Measurements from ENCODE around the gene ZSCAN16. TPM values are rescaled to one million over a fixed set of nuclear protein-coding genes. Genes with fewer than 3 reads are reported as not detected.

ZSCAN16 gene
- total RNA-seq, 1 donor from 2014 or later = 6.8 TPM

DNA sequence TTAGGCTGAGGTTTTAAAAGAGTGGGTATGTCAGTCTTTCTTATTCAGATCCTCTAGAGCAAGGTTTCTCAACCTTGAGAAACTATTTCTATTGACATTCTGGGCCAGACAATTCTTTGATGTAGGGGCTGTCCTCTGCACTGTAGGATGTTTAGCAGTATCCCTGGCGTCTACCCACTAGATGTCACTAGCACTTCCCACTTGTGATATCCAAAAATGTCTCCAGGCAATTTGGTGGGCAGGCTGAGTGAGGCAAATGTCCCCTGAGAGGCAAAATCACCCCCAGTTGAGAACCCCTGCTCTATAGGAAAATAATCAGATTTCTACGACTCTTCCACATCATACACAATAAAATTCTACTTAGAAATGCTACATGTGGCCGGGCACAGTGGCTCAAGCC lies 9.6 kb downstream of the ZSCAN16 start:
- H3K27me3 ChIP-seq (ENCODE audit: low read depth) = no peaks in the 10 kb centered on the region
- DNase-seq (no peak), ATAC-seq (no peak)
- intact Hi-C loops (cut with DNase I) = no loop called here
- peaks cover 42% of the 10 kb centered on the region for H3K4me1 ChIP-seq
- H3K4me3 ChIP-seq = no peak overlapping the region
- no peaks in the 10 kb centered on the region for H3K9me3 ChIP-seq
- H3K27ac ChIP-seq = no peak overlapping the region
- peaks cover 19% of the 10 kb centered on the region for H3K36me3 ChIP-seq
- TF ChIP-seq, protein P1, sequence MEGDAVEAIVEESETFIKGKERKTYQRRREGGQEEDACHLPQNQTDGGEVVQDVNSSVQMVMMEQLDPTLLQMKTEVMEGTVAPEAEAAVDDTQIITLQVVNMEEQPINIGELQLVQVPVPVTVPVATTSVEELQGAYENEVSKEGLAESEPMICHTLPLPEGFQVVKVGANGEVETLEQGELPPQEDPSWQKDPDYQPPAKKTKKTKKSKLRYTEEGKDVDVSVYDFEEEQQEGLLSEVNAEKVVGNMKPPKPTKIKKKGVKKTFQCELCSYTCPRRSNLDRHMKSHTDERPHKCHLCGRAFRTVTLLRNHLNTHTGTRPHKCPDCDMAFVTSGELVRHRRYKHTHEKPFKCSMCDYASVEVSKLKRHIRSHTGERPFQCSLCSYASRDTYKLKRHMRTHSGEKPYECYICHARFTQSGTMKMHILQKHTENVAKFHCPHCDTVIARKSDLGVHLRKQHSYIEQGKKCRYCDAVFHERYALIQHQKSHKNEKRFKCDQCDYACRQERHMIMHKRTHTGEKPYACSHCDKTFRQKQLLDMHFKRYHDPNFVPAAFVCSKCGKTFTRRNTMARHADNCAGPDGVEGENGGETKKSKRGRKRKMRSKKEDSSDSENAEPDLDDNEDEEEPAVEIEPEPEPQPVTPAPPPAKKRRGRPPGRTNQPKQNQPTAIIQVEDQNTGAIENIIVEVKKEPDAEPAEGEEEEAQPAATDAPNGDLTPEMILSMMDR (IDR thresholded peaks at IDR 0.05) = peak; percentile 28

- ATAC-seq = no peak
- Histone ChIP-seq H3K9me3 (no peaks in the 10 kb centered on the region), H3K4me1 (peaks cover 42% of the 10 kb centered on the region), H3K4me3 (no peak overlapping the region), H3K27me3 (ENCODE audit: low read depth) (no peaks in the 10 kb centered on the region), H3K27ac (no peak overlapping the region), H3K36me3 (peaks cover 12% of the 10 kb centered on the region)
- intact Hi-C loops (cut with DNase I) = no loop called here
- TF ChIP-seq, protein P1 (IDR thresholded peaks at IDR 0.05) = no peak
- DNase-seq = no peak
Observed at GRCh38 chr6:28134716-28135115, 10.3 kb downstream of the ZSCAN16 start.

DNA sequence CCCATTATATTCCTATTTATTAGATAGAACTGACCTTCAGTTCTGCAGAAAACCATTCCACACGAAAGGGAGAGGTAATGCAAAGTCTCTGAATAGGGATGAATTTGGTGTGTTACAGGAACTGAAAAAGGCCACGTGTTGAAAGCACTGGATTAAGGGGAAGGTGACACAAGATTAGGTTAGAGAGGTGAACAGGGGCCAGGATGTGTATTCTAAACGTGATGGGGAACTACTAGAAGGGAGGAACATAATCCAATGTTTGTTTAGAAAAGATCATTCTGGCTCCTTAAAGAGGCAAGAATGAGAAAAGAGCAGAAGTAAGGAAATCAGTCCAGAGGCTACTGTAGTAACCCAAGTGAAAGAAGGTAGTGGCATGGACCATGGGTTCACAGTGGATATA lies 11.0 kb downstream of the ZSCAN16 start:
- Histone ChIP-seq H3K9me3 (no peaks in the 10 kb centered on the region), H3K4me1 (peaks cover 42% of the 10 kb centered on the region), H3K27me3 (ENCODE audit: low read depth) (no peaks in the 10 kb centered on the region), H3K36me3 (peaks cover 12% of the 10 kb centered on the region), H3K27ac (no peak overlapping the region), H3K4me3 (peak overlapping the region; percentile 84)
- intact Hi-C loops (cut with DNase I) = no loop called here
- DNase-seq (no peak), ATAC-seq (no peak)
- TF ChIP-seq, protein P1 (IDR thresholded peaks at IDR 0.05) = no peak

DNA sequence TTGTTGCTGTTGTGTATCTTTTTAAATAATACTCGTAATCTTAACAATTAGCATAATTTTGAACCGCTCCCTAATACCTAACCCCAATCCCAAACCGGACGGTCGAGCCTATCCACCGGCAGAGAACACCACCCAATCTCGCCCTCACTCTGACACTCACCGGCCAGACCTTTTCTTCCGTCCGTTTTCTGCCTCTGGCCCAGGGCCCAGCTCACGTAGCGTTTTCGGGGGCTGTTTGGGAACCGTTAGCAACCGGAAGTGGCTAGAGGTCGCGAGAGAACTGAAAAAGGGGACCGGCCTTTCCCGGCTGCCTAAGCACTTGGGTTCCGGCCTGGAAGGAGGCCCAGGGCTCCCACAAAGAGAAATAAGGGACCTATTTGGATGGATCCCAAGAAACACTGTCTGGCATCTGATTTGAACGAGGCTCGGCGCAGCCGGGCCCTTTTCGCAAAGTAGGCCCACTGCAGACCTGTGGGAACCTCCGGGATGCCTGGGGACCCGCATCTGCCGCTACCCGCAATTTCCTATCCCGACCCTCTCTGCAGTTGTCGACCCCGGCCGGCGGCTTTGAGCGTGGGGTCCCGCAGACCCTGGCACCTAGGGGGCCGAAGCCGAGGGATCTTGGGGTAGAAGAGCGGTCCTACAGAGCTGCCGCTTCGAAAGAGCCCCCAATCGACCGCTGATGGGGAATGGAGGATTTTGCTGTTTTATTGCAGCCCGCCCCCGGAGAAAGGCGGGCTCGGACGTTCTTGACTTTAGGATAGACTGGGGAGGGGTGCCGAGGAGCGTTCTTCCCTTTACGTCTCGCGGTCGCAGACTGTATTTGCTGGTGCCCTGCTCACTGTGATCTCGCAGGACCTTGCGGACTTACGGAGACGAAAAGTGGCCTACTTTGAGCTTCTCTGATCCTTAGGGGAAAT lies 12.4 kb downstream of the ZSCAN16 start:
- H3K27me3 ChIP-seq (ENCODE audit: low read depth) = no peaks in the 10 kb centered on the region
- ATAC-seq = peak; percentile 93

GRCh38 chr6:28137505-28137981 lies 13.1 kb downstream of the ZSCAN16 start:
- ATAC-seq (peak in 1 of 2 donors; percentile 20), DNase-seq (no peak)
- TF ChIP-seq, protein P1 (IDR thresholded peaks at IDR 0.05) = no peak
- no peaks in the 10 kb centered on the region for H3K9me3 ChIP-seq
- peaks cover 11% of the 10 kb centered on the region for H3K36me3 ChIP-seq
- H3K27me3 ChIP-seq (ENCODE audit: low read depth) = no peaks in the 10 kb centered on the region
- peaks cover 52% of the 10 kb centered on the region for H3K4me1 ChIP-seq
- intact Hi-C loops (cut with DNase I) = no loop called here
- peak overlapping the region; percentile 94 for H3K27ac ChIP-seq
- H3K4me3 ChIP-seq = peak overlapping the region; percentile 84

More for the DNA sequence above, 12.4 kb downstream of the ZSCAN16 start:
- peak; percentile 91 for DNase-seq
- peak overlapping the region; percentile 94 for H3K27ac ChIP-seq
- intact Hi-C loops (cut with DNase I) = no loop called here
- TF ChIP-seq, protein P1 (IDR thresholded peaks at IDR 0.05) = no peak
- peaks cover 48% of the 10 kb centered on the region for H3K4me1 ChIP-seq
- H3K36me3 ChIP-seq = peaks cover 12% of the 10 kb centered on the region
- peak overlapping the region; percentile 84 for H3K4me3 ChIP-seq
- H3K9me3 ChIP-seq = no peaks in the 10 kb centered on the region
